ENCODE data around the gene TMEM213.

The TMEM213 gene

DNA sequence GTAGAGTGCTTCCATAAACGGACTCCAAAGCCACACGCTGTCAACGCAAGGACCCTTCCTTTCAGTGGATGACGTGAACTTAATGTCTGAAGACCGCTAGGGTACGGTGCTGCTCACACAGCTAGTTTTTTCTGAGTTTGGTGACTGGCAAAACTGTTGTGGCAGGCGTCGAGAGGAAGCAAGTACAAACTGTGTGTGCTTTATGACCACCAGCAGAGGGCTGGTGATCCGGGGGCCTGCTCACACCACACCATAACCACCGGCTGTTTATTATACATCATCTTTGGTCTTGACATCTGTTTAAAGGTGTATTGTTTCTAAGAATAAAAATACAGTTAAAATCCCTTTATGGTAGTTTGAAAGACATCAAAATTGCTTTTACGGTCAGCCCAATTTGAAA lies 37.3 kb downstream of the TMEM213 start:
- in situ Hi-C loops (cut with HindIII; ENCODE audit: low sequenced_read_pairs): no loop called here

DNA sequence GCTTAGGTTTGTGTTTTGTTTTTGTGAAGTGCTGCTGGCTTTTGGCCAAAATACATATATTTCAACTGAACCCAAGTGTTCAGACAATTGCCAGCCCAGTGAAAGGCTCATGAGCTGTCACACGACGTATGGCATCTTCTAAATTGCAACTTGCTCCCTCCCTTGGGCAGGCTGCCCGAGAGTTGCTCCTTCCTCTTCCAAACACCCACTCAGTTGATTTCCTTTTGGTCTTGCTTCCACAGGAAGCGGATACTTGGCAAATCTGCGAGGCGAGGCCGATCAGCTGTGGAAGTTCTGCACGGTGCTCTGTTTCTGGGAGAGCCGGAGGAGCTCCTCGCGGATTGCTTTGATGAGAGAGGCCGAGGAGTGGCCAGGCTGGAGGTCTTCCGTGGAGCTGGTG lies 39.8 kb downstream of the TMEM213 start:
- in situ Hi-C loops (cut with HindIII; ENCODE audit: low sequenced_read_pairs): no loop called here

DNA sequence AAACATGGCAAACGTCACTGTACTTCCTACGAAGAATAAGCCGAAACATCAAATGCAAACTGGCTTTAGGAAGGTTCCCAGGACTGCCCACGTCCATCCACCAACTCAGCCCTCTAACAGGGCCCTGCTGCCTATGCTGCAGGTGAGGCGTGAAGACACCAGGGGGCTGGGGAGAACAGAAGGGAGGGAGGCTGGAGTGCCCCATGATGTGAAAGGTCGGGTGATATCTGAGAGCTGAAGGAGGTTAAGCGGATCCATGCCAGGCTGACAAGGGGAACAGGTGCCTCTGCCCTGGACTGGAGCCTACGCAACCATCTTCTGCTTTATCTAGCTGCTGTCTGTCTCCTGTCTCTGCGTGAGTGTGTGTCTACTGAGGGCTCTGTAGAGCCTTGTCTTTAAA lies 40.4 kb downstream of the TMEM213 start:
- in situ Hi-C loops (cut with HindIII; ENCODE audit: low sequenced_read_pairs): no loop called here

DNA sequence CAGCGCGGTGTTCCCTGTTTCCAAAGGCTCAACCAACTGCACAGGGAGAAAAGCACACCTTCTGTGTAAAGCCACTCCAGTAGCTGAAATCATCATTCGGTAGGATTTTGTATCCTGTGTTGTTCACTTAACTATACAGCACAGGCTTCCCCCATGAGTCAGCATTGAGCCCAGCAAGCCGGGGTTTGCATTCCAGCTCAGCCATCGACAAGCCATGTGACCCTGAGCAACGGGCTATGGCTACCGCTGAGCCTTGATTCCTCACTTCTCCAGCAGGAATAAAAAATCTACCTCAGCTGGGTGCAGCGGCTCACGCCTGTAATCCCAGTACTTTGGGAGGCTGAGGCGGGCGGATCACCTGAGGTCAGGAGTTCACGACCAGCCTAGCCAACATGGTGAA lies 44.3 kb downstream of the TMEM213 start:
- in situ Hi-C loops (cut with HindIII; ENCODE audit: low sequenced_read_pairs): no loop called here

DNA sequence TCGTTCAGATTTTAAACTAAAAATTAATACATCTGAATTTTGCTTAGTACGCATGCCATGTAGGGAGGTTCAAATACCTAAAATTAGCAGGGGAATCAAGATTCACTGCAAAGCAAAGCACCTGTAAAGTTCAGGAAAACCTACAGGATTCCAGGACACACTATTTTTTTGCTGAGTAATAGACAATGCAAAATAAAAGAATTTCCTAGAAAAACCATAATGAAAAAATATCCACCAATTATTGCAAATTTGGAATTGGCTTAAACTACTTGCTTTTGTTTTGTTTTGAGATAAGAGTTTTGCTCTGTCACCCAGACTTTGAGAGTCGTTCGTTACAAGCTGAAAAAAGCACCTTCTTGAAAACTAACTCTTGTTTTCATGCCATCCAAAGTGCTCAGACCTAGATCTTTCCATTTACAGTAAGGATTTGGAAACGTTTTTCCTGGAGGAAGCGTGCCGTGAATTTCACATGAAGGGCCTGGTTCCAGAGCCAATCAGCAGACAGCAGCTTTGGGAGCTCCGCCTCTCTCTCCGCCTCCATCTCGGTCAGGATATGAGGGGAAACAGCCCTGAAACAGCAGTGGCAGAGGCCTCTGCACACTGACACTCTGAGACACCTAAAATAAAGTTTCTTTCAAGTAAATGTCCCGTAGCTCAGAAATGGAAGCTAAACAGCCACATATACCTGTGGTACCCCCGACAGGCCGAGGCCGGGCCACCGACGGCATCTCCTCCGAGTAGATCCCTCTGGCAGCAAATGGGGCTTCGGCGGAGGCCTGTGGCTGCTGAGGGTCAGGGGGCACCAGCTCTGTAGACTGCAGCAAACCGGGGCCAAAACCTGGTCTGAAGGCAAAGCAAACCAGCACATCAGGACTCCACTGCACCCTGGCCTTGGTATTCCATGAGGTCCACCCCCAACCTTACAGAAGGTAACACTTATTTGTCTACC lies 46.1 kb downstream of the TMEM213 start:
- in situ Hi-C loops (cut with HindIII; ENCODE audit: low sequenced_read_pairs): no loop called here

DNA sequence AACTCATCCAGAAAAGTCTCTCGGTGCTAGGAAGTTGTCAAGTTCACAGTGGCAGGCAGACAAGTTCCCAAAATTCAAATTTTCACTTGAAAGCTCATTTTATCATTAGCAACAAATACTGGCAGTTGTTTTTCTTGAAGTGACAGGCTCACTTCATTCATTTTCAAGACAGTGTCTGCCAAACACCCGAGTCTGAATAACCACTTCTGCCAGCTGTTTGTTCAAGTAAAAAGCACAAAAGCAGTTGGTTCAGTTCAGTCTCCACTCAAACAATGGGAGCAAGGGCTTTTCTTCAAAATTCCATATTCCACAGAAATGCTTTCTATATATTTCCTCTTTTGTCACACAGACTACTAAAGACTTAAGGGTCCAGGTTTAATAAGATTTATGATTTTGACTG lies 47.9 kb downstream of the TMEM213 start:
- in situ Hi-C loops (cut with HindIII; ENCODE audit: low sequenced_read_pairs): no loop called here

DNA sequence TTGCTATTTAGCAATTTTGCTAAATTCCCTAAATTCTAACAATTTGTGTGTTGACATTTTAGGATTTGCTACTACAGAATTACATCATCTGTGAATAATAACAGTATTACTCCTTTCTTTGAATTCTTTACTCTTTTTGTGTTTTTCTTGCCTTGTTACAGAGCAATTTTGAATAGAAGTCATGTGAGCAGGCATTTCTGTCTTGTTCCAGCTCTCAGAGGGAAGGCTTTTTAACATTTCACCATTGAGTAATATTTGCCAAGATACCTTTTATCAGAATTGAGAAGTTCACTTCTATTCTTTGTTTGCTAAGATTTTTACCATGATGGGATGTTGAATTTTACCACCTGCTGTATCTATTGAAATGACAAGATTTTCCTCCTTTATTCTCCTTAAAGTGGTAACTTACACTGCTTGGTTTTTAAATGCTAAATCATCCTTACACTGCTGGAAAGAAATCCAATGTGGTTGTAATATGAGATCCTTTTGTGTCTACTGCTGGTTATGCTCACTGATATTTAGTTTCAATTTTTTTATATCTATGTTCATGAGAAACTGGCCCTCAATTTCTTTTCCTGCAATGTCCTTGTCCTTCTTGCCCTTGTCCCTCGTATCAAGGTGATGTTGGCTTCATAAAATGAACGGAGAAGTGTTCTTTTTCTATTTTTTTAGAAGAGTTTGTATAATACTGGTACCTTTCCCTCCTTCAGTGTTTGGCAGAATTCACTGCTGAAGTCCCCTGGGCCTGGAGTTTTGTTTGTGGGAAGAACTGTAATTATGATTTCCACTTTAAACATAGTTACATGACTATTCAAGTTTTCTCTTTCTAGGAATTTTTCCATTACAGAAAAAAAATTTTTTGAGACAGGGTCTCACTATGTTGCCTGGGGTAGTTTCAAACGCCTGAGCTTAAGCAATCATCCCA lies 50.5 kb downstream of the TMEM213 start:
- in situ Hi-C loops (cut with HindIII; ENCODE audit: low sequenced_read_pairs): no loop called here

DNA sequence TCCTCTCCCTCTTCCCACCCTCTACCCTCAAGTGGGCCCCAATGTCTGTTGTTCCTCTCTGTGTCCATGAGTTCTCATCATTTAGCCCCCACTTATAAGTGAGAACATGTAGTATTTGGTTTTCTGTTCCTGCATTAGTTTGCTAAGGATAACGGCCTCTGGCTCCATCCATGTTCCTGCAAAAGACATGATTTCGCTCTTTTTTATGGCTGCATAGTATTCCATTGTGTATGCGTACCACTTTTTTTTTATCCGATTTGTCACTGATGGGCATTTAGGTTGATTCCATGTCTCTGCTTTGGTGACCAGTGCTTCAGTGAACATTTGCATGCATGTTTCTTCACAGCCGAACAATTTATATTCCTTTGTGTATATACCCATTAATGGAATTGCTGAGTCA lies 51.9 kb downstream of the TMEM213 start:
- in situ Hi-C loops (cut with HindIII; ENCODE audit: low sequenced_read_pairs): no loop called here

DNA sequence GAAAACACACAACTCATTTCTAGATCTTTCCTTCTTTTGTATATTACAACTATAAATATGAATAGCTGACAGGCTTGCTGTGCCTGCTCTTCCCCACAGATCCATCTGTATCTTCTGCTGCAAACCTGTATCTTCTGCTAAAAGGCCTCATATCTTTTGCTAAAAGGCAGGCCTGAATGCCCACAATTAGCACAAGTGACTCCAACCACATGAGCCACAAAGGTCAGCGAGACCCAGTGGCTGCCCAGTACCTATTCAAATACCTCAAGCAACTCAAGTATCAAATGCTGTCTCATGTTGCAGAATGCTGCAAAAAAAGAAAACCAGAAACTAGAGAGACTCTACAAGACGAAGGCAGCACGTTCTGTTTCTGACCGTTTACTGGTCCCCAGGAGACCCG lies 54.7 kb downstream of the TMEM213 start:
- in situ Hi-C loops (cut with HindIII; ENCODE audit: low sequenced_read_pairs): no loop called here

DNA sequence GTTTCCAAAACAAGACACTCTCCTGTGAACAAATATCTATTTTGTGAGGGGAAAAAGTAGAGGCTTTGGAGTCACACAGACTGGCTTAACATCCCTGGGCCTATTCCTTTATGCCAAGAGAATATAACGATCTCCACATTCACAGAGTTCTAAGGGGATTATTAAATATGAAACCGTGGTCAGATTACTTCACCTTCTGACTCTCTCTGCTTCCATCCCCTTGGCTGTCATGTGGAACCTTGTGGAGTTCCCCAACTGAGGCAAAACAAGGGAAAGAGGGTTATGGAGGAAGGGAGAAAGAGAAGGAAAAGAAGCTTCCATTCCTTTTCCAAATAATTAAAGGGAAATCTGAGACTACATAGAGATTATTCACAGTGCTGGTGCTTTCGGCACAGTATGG lies 55.7 kb downstream of the TMEM213 start:
- in situ Hi-C loops (cut with HindIII; ENCODE audit: low sequenced_read_pairs): no loop called here

DNA sequence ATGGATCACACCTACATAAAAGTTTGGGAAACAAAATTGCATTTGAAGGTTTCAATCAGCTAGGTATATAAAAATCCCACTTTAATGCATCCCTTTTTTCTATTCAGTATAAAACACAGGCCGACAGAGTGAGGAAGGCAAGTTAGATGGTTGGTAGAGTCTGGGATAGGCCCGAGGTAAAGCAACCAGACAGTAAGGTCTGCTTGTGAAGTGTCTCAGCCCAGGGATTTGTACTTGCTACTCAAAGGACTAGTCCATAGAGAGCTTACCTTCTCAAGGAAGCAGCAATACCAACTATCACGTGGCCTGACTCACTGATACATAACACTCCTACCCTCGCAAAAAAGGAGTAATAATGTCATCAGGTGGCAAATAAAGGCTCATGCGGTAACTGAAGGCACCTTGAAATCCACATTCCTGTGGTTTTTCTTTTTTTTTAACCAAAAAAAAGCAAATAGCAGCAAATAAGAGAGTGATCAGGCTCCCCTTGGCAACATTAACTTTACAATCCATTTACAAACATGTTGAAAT lies 56.4 kb downstream of the TMEM213 start:
- in situ Hi-C loops (cut with HindIII; ENCODE audit: low sequenced_read_pairs): no loop called here

DNA sequence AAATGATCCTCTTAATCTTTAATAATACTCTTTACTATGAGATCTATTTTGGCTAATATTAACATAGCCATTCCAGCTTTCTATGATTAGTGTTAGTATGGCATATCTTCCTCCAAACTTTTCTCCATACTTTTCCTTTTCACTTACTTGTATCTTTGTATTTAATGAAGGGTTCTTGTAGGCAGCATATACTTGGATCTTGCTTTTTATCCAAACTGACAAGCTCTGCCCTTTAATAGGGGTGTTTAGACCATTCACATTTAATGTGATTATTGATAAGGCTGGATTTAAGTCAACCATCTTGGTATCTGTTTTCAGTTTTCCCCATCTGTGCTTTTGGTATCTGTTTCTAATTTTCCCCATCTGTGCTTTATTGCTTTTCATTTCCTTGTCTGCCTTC lies 59.9 kb downstream of the TMEM213 start:
- in situ Hi-C loops (cut with HindIII; ENCODE audit: low sequenced_read_pairs): no loop called here

DNA sequence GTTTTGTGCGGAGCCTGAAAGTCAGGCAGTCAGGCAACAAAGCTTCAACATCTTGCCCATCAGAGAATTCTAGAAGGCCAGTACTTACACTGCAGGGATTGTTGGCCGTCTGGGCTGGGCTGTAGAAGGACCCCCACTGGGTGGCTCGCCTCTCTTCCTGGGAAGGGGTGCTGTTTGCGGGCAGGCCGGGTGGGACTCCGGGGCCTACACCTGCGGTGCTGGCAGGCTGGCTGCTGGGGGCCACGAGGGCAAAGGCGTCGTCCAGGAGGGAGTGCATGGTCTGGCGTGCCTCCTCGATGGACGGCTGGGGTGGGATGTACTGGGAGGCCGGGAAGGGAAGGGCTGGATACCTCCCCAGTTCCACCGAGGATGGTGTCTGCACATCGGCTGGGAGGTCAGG lies 63.3 kb downstream of the TMEM213 start:
- in situ Hi-C loops (cut with HindIII; ENCODE audit: low sequenced_read_pairs): no loop called here

DNA sequence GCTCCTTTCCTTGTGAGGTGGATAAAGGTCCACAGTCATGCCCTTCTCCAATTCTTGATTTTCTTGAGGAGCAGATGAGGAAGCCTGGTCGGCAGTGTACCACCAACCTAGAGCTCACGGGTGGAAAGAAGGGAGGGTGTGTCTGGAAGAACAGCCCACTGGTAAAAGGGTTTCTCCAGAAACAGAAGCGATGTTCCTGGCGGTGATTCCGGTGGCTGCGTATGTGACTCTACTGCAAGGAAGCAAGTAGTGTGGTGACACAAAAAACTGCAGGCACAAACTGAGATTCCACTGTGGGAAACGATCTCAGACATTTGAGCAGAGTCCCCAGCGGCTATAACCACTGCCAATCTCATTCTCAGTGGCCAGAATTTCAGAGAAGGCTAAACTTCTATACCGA lies 66.1 kb downstream of the TMEM213 start:
- in situ Hi-C loops (cut with HindIII; ENCODE audit: low sequenced_read_pairs): no loop called here

DNA sequence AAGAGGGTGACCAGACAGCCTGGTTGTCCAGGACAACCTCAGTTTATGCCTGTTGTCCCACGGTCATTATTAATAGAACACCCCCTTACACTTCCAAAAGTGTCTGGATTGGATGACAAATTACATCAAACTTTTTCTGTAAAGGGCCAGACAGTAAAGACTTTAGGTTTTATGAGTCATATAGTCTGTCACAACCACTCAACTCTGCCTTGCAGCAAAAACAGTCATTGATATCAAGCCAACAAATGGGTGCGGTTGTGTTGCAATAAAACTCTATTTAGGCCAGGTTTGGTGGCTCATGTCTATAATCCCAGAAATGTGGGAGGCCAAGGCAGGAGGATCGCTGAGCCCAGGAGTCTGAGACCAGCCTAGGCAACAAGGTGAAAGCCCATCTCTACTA lies 66.9 kb downstream of the TMEM213 start:
- in situ Hi-C loops (cut with HindIII; ENCODE audit: low sequenced_read_pairs): no loop called here

DNA sequence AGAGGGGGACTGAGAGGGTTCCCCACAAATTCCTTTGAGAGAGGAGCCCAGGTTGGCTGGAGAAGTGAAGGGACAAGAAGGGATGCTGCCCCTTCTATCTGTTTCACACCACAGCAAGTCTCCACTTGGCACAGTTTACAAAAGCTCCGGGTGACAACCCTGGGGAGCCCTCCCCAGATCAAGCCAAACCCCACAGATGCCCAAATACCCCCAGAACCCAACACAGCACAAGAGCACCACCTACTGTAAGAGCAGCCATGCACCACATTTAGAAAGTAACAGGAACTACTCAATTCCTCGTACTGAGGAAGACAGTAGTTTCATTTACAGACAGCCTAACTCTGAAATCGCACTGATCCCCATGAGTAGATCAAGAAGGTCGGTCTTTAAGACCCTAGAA lies 68.0 kb downstream of the TMEM213 start:
- in situ Hi-C loops (cut with HindIII; ENCODE audit: low sequenced_read_pairs): no loop called here

DNA sequence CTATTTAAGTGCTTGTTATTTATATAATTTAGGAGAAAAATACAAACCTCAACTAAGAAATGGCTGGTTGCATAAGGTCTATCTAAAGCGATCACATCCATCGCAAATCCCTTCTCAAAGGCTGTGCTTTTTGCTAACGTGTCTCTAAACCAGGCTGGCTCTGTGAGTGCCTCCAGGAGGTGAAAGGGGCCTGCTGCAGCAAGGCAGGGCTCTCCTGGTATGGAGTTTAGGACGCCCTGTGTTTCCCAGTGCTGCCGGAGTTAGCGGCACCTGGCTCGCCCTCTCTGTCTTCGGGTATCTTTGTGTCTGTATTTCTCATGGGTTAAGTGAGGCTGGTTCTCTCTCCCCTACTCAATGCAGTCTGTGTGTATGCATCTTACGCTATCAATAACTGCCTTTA lies 68.6 kb downstream of the TMEM213 start:
- in situ Hi-C loops (cut with HindIII; ENCODE audit: low sequenced_read_pairs): no loop called here

DNA sequence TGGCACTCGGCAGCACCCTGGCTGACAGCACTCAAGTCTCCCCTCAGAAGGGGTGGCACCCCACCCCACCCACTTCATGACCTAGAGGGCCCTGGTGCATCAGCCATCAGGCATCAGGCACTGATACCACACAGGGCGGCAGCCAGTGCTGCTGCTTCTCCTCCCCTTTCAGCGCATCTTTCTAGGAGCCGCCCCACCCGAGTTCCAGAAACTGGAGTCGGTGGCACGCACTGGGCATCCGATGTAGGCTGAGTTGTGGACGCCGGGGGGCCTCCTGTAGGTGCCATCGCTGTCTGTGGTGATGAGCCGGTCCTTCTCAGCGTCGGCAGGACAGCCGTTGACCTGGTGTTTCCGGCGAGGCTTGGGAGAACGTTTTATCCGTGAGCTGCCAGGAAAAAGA lies 70.0 kb downstream of the TMEM213 start:
- in situ Hi-C loops (cut with HindIII; ENCODE audit: low sequenced_read_pairs): no loop called here

DNA sequence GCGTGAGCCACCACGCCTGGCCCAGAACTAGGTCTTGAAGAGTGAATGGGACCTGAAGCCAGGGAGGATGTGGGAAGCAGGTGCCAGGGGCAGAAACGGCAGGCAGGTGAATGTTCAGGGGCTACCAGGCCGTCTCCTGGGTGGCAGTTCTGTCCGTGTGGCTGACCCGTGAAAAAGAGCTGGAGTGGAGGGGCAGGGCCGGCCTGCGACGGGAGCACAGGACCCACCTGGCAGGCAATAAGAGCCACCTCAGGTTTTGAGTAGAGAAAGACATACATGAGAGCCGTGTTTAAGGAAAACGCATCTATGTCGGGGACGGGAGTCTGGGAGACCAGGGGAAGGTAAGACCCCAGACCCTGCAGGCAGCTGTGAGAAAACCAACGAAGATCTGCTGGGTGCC lies 70.9 kb downstream of the TMEM213 start:
- in situ Hi-C loops (cut with HindIII; ENCODE audit: low sequenced_read_pairs): no loop called here

DNA sequence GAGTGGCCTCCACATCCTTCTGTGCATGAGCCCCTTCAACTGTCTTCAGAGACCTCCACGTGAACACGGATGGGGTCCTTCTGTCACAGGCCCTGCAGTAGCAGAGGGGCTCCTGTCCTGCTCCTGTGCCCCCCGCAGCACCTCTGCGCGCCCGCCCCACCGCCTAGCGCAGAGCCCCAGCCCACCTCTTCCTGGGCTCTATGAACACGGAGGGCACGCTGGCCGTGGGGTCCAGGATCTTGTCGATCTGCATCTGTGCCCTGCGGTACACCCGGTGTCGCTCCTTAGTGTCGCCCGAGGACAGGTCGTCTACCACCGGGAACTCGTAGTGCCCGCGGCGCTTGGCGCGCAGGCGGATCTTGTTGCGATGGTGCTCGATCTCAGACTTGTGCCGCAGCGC lies 71.6 kb downstream of the TMEM213 start:
- in situ Hi-C loops (cut with HindIII; ENCODE audit: low sequenced_read_pairs): no loop called here

DNA sequence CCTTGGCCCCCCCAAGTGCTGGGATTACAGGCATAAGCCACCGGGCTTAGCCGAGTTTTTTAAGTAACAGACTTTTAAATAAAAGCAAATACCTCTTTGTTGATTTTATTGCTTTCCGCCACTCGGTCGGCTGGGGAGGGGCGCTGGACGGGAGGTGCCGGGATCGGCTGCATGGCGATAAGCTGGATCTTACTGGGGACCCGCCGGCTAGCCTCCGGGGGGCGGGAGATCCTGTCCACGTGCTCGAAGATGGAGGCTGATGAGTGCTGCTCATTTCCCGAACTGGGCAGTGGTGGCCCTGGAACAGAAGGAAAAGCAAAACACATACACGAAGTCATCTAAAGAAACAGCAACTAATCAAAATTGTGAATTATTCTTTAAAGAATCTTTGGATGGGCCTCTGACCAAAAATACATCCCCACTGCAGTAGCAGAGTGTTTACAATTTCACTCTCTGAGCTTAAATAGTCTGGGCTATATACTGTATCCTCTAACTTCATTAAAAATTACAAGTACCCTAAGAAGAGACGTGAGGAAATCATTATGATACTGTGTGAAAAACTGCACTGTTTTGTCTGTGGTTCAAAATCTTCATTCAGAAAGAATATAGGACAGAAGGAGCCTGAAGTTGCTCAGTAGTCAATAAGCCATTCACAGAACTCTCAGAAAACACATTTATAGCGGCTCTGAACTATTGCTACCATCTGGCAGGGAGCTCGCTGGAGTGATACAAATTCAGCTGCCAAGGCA lies 73.4 kb downstream of the TMEM213 start:
- in situ Hi-C loops (cut with HindIII; ENCODE audit: low sequenced_read_pairs): no loop called here

Data from DLD1 (cell line).